Astrocyte of the cerebellum (primary cell): Measurements from ENCODE around the gene SIPA1L3.

Experiments
- DNase-seq: peaks from one replicate; pipeline ENCODE4 v3.0.0-alpha.2; 2011; ENCODE audit warnings: low read depth
- H3K4me3 ChIP-seq: 2 replicates; pipeline ENCODE4 v1.5.1; 2011; ENCODE audit warnings: mild to moderate bottlenecking, low read depth, low read length, moderate library complexity
- in situ Hi-C: cut with HindIII; loops from 2 replicates; pipeline ENCODE4 v1.10.0; 2017; ENCODE audit warnings: low sequenced_read_pairs
- TF ChIP-seq, protein P1 (sequence below): IDR thresholded peaks from 2 replicates; pipeline ENCODE4 v1.5.1; 2012; ENCODE audit warnings: low read length, low read depth, moderate library complexity, mild to moderate bottlenecking; ENCODE audit errors: missing control alignments

SIPA1L3 gene

DNA sequence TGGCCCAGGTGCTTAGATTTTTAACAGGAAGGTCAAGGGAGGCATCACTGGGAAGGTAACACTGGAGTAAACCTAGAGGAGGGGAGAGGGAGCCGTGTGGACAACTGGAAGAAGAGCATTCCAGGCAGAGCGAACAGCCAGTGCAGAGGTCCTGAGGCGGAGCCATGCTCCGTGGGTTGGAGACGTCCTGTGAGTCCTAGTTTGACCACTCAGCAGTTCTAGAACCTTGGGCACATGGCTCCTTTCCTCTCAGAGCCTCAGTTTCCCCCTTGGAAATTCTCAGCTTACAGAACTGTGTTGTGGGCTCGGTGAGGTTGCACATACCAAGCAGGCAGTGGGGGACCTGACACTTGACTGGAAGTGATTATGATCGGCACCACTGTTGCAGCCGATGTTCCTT is 186.1 kb downstream of the SIPA1L3 start:
- in situ Hi-C loops = no loop called here
- no peak overlapping the region for H3K4me3 ChIP-seq
- TF ChIP-seq, protein P1, sequence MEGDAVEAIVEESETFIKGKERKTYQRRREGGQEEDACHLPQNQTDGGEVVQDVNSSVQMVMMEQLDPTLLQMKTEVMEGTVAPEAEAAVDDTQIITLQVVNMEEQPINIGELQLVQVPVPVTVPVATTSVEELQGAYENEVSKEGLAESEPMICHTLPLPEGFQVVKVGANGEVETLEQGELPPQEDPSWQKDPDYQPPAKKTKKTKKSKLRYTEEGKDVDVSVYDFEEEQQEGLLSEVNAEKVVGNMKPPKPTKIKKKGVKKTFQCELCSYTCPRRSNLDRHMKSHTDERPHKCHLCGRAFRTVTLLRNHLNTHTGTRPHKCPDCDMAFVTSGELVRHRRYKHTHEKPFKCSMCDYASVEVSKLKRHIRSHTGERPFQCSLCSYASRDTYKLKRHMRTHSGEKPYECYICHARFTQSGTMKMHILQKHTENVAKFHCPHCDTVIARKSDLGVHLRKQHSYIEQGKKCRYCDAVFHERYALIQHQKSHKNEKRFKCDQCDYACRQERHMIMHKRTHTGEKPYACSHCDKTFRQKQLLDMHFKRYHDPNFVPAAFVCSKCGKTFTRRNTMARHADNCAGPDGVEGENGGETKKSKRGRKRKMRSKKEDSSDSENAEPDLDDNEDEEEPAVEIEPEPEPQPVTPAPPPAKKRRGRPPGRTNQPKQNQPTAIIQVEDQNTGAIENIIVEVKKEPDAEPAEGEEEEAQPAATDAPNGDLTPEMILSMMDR = no peak
- no peak for DNase-seq

DNA sequence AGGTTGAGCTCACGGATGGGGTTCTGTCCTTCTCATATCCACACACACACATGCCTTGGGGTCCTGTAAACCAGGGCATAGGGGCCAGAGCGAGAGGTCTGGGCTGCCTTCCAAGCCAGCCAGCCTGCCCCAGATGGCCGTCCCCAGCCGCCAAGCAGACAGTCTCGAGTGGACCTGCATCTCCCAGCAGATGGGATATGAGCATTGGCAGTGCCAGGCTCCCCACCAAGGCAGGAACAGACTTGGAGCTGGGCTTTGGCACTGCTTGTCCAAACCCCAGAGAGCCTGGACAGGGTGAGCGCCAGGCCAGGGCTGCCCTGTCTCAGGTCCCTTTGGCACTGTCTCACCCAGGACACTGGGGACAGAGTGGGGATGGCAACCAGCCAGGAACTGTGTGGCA is 186.6 kb downstream of the SIPA1L3 start:
- in situ Hi-C loops = no loop called here
- DNase-seq = no peak
- H3K4me3 ChIP-seq = no peak overlapping the region
- TF ChIP-seq, protein P1 = no peak

DNA sequence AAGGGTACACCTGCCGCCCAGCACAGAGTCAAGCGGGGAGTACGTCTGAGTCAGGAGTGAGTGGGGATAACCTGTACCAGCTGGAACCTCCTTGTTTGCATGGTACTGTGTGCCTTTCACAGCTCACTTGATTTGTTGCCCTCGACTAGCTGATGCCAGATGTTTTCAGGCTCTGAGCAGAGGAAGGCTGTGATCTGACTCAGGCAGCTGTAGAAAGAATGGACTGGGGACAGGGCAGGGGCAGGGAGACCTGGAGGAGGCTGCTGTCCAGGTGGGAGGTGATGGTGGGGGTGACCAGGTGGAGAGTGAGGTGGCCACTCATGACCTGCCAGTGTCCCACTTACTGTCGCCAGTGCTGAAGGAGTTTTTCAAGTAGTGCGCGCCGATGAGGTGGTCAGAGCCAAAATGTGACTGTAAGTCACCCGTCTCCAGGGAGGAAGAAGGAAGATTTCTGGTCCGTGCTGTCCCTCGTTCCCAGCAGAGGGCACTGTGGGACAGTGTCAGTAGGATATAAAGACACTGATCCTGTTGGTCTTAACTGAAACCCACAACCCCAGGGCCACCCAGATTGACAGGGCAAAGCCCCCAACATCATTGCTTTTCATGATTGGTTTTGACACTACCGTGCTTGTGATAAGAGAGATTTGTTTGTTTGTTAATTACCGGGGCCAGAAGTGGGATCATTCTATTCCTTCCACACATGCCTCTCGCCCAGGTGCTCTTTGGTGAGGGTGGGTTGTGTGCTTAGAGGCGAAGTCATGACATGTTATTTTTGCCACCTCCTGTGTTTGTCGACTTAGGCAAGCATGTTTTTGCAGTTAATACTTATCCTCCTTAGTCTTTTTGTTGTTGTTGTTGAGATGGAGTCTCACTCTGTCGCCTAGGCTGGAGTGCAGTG is 188.7 kb downstream of the SIPA1L3 start:
- H3K4me3 ChIP-seq = no peak overlapping the region
- TF ChIP-seq, protein P1 = peak; percentile 82
- peak; percentile 51 for DNase-seq
- in situ Hi-C loops = no loop called here

DNA sequence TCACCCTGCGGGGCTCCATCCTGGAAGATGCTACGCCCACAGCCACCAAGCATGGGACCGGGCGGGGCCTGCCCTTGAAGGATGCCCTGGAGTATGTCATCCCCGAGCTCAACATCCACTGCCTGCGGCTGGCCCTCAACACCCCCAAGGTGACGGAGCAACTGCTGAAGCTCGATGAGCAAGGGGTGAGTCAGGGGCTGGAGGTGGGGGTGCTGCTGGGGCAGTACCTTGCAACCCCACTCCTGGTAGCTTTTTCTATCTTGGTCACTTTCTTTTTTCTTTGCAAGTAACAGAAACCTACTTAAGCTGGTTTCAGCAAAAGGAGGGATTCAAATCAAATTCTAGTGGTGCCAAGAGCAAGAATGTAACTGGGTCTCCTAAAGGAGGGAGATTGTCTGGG is 193.0 kb downstream of the SIPA1L3 start:
- in situ Hi-C loops = no loop called here
- DNase-seq = no peak
- no peak overlapping the region for H3K4me3 ChIP-seq
- TF ChIP-seq, protein P1 = no peak

DNA sequence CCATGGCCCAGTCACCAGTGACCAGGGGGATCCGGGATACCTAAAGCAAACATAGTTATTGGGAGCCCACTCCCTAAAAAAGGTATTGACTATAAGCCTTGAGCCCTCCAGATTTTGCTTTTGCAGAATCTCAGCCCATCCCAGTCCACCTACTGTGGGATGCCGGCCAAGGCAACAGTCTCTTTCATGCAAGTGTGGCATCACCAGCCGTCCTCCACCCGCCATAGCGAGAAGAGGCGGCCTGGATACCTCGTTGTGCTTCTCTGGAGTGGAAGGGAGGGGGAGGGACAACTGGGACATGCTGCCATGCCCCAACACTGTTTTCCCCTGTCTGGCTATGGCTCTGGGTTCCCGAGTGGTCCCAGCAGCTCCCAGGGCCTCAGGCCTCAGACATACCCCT is 193.6 kb downstream of the SIPA1L3 start:
- DNase-seq = no peak
- in situ Hi-C loops = no loop called here
- no peak overlapping the region for H3K4me3 ChIP-seq
- TF ChIP-seq, protein P1 = no peak

DNA sequence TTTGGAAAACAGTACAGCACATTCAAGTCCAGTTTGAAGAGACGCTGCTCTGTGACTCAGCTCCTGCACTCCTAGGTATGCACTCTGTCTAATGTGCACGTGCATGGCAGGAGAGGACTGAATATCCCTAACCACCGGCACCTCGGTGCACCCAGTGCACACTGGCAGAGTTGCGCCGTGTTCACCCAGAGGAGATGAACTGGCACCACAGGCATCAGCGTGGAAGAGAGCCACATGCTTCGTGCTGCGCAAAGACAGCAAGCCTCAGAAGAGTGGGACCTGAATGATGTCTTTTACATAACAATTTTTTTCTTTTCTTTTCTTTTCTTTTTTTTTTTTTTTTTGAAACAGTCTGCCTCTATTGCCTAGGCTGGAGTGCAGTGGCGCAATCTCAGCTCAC is 194.7 kb downstream of the SIPA1L3 start:
- no peak overlapping the region for H3K4me3 ChIP-seq
- DNase-seq = no peak
- TF ChIP-seq, protein P1 = no peak
- in situ Hi-C loops = no loop called here
